CD14-positive monocyte (primary cell): ENCODE measurements around the gene ODAD3. TPM values are rescaled to one million over a fixed set of nuclear protein-coding genes. Genes with fewer than 3 reads are reported as not detected.

ENCODE experiments used
- DNase-seq, 3 donors: peaks; one replicate each; pipeline ENCODE4 v3.0.0-alpha.2; 2011 to 2022
- H2AFZ ChIP-seq: 2 replicates; pipeline ENCODE4 v1.6.0; 2012; ENCODE audit warnings: mild to moderate bottlenecking, low read depth, low read length, inconsistent platforms; ENCODE audit not compliant: insufficient read depth, poor library complexity, severe bottlenecking
- H3K27ac ChIP-seq, 2 donors: 1 replicate in 1 of 2; 2 replicates in 1 of 2; pipeline ENCODE4 v1.5.1; 2012 to 2013; ENCODE audit warnings: low read length in 2 of 2, control low read depth in 1 of 2, inconsistent platforms in 1 of 2, low read depth in 1 of 2, mild to moderate bottlenecking in 1 of 2
- H3K27me3 ChIP-seq, 2 donors: one replicate each; pipeline versions ENCODE4 v1.6.0 to v1.6.1; 2011 to 2013; ENCODE audit warnings: low read length in 2 of 2; ENCODE audit not compliant: control insufficient read depth in 2 of 2, insufficient read depth in 2 of 2
- H3K36me3 ChIP-seq, 2 donors: replicated peaks in 1 of 2; 1 replicate in 1 of 2; 2 replicates in 1 of 2; pipeline versions ENCODE4 v1.5.1 to v1.6.1; 2012 to 2013; ENCODE audit warnings: low read length in 2 of 2, control low read depth in 1 of 2, inconsistent platforms in 1 of 2, mild to moderate bottlenecking in 1 of 2; ENCODE audit not compliant: insufficient read depth in 2 of 2, control insufficient read depth in 1 of 2
- H3K4me1 ChIP-seq, 2 donors: 1 replicate in 1 of 2; 2 replicates in 1 of 2; pipeline versions ENCODE4 v1.5.1 to v1.6.1; 2012 to 2013; ENCODE audit warnings: low read length in 2 of 2, control low read depth in 1 of 2, inconsistent platforms in 1 of 2, mild to moderate bottlenecking in 1 of 2, moderate library complexity in 1 of 2; ENCODE audit not compliant: insufficient read depth in 2 of 2, control insufficient read depth in 1 of 2
- H3K4me2 ChIP-seq: replicated peaks from 2 replicates; pipeline ENCODE3; 2012; ENCODE audit warnings: low read length, moderate library complexity, mild to moderate bottlenecking; ENCODE audit not compliant: poor library complexity, severe bottlenecking; ENCODE audit errors: extremely low read depth
- H3K4me3 ChIP-seq, 3 experiments: fragments of 200-600 bp in 1 of 3; sonication (generic) in 1 of 3; replicated peaks in 1 of 3; 1 replicate in 2 of 3; 2 replicates in 1 of 3; pipeline ENCODE4 v1.5.1; 2011 to 2013; ENCODE audit warnings: low read length in 3 of 3, mild to moderate bottlenecking in 3 of 3, control low read depth in 2 of 3, low read depth in 2 of 3, inconsistent platforms in 1 of 3, moderate library complexity in 1 of 3
- H3K79me2 ChIP-seq: 2 replicates; pipeline ENCODE4 v1.6.0; 2012; ENCODE audit warnings: mild to moderate bottlenecking, control low read depth, inconsistent platforms, low read length, moderate library complexity; ENCODE audit not compliant: insufficient read depth
- H3K9ac ChIP-seq: 2 replicates; pipeline ENCODE4 v1.6.0; 2017; ENCODE audit warnings: low read length, mild to moderate bottlenecking; ENCODE audit not compliant: insufficient read depth, poor library complexity, severe bottlenecking
- H3K9me3 ChIP-seq, 2 donors: replicated peaks in 1 of 2; 1 replicate in 1 of 2; 2 replicates in 1 of 2; pipeline versions ENCODE4 v1.5.1 to v1.6.1; 2012 to 2013; ENCODE audit warnings: low read length in 2 of 2, control low read depth in 1 of 2; ENCODE audit not compliant: control insufficient read depth in 1 of 2, insufficient read depth in 1 of 2
- H4K20me1 ChIP-seq: 2 replicates; pipeline ENCODE4 v1.6.0; 2012; ENCODE audit warnings: mild to moderate bottlenecking, low read length, control low read depth, moderate library complexity; ENCODE audit not compliant: insufficient read depth
- H3K27ac Mint-ChIP-seq, 7 donors: one replicate each; pipeline ENCODE4 v1.8.0; 2020; ENCODE audit warnings: mild to moderate bottlenecking in 7 of 7, mixed read lengths in 7 of 7, moderate library complexity in 6 of 7, inconsistent platforms in 2 of 7
- H3K27me3 Mint-ChIP-seq, 3 donors: one replicate each; pipeline ENCODE4 v1.8.0; 2021 to 2022; ENCODE audit warnings: low read depth in 3 of 3, mild to moderate bottlenecking in 3 of 3, mixed read lengths in 3 of 3, moderate library complexity in 3 of 3, inconsistent platforms in 1 of 3
- H3K36me3 Mint-ChIP-seq, 2 donors: one replicate each; pipeline ENCODE4 v1.8.0; 2020; ENCODE audit warnings: mixed read lengths in 2 of 2, inconsistent platforms in 1 of 2, mild to moderate bottlenecking in 1 of 2
- H3K4me1 Mint-ChIP-seq: one replicate; pipeline ENCODE4 v1.8.0; 2020; ENCODE audit warnings: mild to moderate bottlenecking, mixed read lengths
- H3K4me3 Mint-ChIP-seq, 2 donors: one replicate each; pipeline ENCODE4 v1.8.0; 2020; ENCODE audit warnings: mild to moderate bottlenecking in 2 of 2, mixed read lengths in 2 of 2, moderate library complexity in 1 of 2
- H3K9me3 Mint-ChIP-seq, 7 donors: one replicate each; pipeline ENCODE4 v1.8.0; 2020 to 2022; ENCODE audit warnings: mixed read lengths in 7 of 7, mild to moderate bottlenecking in 6 of 7, moderate library complexity in 6 of 7, inconsistent platforms in 2 of 7
- whole genome bisulfite sequencing: methylation state at CpG from one replicate; pipeline ENCODE4 v1.1.5; 2013; ENCODE audit warnings: missing lambda C conversion rate; ENCODE audit not compliant: insufficient coverage; 5-methylcytosine and 5-hydroxymethylcytosine counted together
- intact Hi-C, 2 donors: fragments of 100-400 bp; cut with micrococcal nuclease; formaldehyde crosslinking; loops; one replicate each; pipeline versions ENCODE4 v1.15.0 to v1.15.1; 2023
- polyA plus RNA-seq, 3 donors: library from polyadenylated mRNA; depleted of rRNA in 1 of 3; unstranded in 2 of 3; stranded (reverse) in 1 of 3; fragments of 300-500 nt in 2 of 3; fragments of >200 nt in 1 of 3; fragmentation: Illumina TruSeq in 2 of 3; gene quantifications; 1 replicate in 2 of 3; 2 replicates in 1 of 3; pipeline ENCODE4 v1.2.3, GENCODE V29; 2012 to 2021
- TF ChIP-seq, protein P1 (sequence below): fragments of 200-600 bp; IDR thresholded peaks from one replicate; pipeline ENCODE4 v1.8.0; 2022; ENCODE audit warnings: antibody characterized with exemption, mild to moderate bottlenecking

Gene ODAD3
- polyA plus RNA-seq, 3 donors: 0.43 to 0.88 (median 0.61) TPM

DNA sequence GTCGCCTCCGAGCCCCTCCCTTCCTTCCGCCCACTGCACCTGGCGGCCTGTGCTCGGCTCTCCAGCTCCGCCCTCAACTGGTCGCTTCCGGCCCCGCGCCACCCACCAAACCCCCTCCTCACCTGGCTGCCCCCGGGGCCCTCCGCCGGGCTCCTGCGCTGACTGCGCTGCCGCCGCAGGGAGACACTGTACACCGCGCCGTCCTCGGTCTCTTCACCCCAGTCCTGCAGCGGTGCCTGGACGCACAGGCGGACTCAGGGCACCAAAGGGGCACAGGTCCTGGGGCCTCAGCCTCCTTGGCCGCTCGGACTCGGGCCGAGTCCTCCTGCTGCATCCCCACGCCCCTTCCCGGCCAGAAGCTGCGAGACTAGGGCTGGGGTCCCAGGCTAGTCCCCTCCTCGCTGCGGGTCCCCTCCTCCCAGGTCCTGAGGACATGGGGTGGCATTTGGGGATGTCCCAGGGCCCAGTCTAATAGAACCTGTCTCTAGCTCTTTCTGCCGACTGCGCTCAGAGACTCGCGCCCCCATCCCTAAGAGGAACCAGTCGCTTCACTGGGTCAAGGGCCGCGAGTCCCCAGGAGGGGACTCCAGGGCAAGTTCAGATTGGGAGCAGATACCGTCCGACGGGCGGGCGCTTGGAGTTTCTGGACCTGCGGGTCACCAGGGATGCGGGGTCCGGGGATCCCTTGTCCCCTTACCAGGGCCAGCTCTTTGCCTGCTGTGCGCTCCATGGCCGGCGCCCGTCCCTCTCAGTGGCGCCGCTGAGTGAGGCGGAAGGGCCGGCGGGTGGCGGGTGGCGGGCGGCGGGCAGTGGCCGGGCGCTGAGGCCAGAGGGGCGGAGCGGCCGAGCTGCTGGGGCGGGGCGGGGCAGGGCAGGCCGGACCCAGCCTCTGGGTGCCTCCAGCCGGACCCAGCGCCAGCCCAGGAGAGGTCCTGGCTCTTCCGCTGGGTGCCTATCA, 16.1 kb downstream of the ODAD3 start, which contains the start of gene RGL3:
Gene RGL3, minus strand, starts transcription at position 766 of the 958 bp plus-strand sequence. Its CDS starts 36 bp downstream, at position 730.
- Histone ChIP-seq H3K27me3 (peaks cover 36 to 75% of the 10 kb centered on the region in 2 donors), H3K4me3 (peak within 1 kb of the TSS in 1 of 3 experiments; percentile 82), H4K20me1 (no peaks in the 10 kb centered on the region), H3K27ac (no peak within 1 kb of the TSS), H2AFZ (no peak within 1 kb of the TSS), H3K9me3 (peaks cover 3 to 16% of the 10 kb centered on the region in 2 donors), H3K36me3 (no peaks in the 10 kb centered on the region), H3K9ac (no peak within 1 kb of the TSS), H3K4me1 (peaks cover 37 to 47% of the 10 kb centered on the region in 2 donors), H3K79me2 (no peaks in the 10 kb centered on the region), H3K4me2 (peak within 1 kb of the TSS; percentile 96)
- Mint-ChIP-seq H3K27me3 (peaks cover 71 to 91% (median 76%) of the 10 kb centered on the region in 3 donors), H3K27ac (peak within 1 kb of the TSS in 1 of 7 donors; percentile 13), H3K4me3 (peak within 1 kb of the TSS; percentile 60 to 94), H3K36me3 (peaks cover 2 to 3% of the 10 kb centered on the region in 2 donors), H3K4me1 (peaks cover 41% of the 10 kb centered on the region), H3K9me3 (peaks cover 0 to 33% (median 11%) of the 10 kb centered on the region in 7 donors)
- TF ChIP-seq, protein P1, sequence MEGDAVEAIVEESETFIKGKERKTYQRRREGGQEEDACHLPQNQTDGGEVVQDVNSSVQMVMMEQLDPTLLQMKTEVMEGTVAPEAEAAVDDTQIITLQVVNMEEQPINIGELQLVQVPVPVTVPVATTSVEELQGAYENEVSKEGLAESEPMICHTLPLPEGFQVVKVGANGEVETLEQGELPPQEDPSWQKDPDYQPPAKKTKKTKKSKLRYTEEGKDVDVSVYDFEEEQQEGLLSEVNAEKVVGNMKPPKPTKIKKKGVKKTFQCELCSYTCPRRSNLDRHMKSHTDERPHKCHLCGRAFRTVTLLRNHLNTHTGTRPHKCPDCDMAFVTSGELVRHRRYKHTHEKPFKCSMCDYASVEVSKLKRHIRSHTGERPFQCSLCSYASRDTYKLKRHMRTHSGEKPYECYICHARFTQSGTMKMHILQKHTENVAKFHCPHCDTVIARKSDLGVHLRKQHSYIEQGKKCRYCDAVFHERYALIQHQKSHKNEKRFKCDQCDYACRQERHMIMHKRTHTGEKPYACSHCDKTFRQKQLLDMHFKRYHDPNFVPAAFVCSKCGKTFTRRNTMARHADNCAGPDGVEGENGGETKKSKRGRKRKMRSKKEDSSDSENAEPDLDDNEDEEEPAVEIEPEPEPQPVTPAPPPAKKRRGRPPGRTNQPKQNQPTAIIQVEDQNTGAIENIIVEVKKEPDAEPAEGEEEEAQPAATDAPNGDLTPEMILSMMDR: no peak
- intact Hi-C loops: no loop called here
- DNase-seq: no peak
- WGBS: 3% methylated on average over 67 of the region's 72 CpGs

- Histone ChIP-seq H4K20me1 (no peaks in the 10 kb centered on the region), H3K27ac (no peak overlapping the region), H3K36me3 (no peaks in the 10 kb centered on the region), H3K4me1 (peaks cover 36 to 45% of the 10 kb centered on the region in 2 donors), H3K9ac (no peak overlapping the region), H3K9me3 (peaks cover 3 to 12% of the 10 kb centered on the region in 2 donors), H3K4me3 (no peak overlapping the region), H3K27me3 (peaks cover 31 to 68% of the 10 kb centered on the region in 2 donors), H3K79me2 (no peaks in the 10 kb centered on the region), H2AFZ (no peak overlapping the region), H3K4me2 (no peak overlapping the region)
- intact Hi-C loops: no loop called here
- DNase-seq: no peak
- Mint-ChIP-seq H3K4me1 (peaks cover 35% of the 10 kb centered on the region), H3K4me3 (peak overlapping the region in 1 of 2 donors; percentile 77), H3K27ac (no peak overlapping the region), H3K27me3 (peaks cover 64 to 86% (median 69%) of the 10 kb centered on the region in 3 donors), H3K36me3 (peaks cover 0 to 2% of the 10 kb centered on the region in 2 donors), H3K9me3 (peaks cover 0 to 26% (median 8%) of the 10 kb centered on the region in 7 donors)
- 2% methylated on average over 11 of the region's 16 CpGs for WGBS
- TF ChIP-seq, protein P1: no peak
Measured at GRCh38 chr19:11418094-11418548, 16.8 kb downstream of the ODAD3 start.
